CD4-positive, alpha-beta T cell treated with Interleukin-21 for 1 hour (primary cell): Measurements from ENCODE around the gene ZDHHC23.

ENCODE experiments used
- DNase-seq: peaks from one replicate; pipeline ENCODE4 v3.0.0-alpha.2; 2020

ZDHHC23 gene

DNA sequence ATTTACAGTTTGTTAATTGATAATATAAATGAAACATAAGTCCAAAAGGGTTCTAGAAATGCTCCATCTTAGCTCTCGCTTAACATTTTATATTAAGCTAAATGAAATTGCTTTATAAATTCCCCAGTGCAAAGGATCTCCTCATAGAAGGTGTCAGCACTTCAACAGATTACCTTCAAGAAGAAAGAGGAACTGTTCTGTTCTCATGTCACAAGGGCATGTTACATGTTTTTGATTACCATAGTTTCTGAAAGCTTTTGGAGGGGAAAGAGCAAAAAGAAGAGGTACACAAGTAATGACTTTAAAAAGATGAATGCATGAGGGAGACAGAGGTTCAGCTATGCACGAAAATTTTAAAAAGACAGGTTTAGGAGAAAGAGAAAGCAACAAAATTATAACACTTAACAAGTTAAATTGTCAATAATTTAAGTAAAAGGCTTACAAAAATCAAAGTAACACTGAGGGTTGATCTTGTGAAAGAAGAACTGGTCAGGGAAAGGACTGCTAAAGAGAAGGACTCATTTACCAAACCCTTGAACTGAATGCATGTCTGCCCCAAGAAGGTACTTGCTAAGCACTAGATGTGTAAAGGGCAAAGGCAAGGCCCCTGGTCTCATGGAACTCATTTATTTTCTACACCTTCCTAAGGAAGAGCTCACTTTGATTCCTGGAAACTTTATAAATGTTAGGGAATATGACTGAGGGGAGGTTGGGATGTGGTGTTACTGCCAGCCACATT lies 63.4 kb downstream of the ZDHHC23 start:
- DNase-seq = no peak
